Measurements from ENCODE around the gene ABCA7. TPM values are rescaled to one million over a fixed set of nuclear protein-coding genes. Genes with fewer than 3 reads are reported as not detected.

The ABCA7 gene
- total RNA-seq, 1 donor from 2014 or later: 110 TPM

DNA sequence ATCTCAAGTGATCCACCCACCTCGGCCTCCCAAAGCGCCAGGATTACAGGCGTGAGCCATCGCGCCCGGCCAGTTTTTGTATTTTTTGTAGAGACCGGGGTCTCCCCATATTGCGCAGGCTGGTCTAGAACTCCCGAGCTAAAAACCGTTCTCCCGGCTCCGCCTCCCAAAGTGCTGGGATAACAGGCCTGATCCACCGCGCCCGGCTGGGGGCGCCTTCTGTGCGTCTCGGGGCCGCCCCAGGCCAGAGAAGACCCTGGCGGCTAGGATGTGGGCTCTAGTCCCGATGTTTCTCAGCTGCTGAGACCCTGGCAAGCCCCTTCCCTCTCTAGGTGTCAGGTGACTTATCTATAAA, 30.6 kb downstream of the ABCA7 start:
- Mint-ChIP-seq H3K4me3 (ENCODE audit: unreplicated experiment) (no peak overlapping the region), H3K27me3 (ENCODE audit: unreplicated experiment) (peaks cover 9% of the 10 kb centered on the region), H3K4me1 (ENCODE audit: low read depth, unreplicated experiment) (peaks cover 1% of the 10 kb centered on the region), H3K9me3 (ENCODE audit: unreplicated experiment) (no peaks in the 10 kb centered on the region), H3K36me3 (ENCODE audit: unreplicated experiment) (peaks cover 4% of the 10 kb centered on the region), H3K27ac (ENCODE audit: unreplicated experiment) (no peak overlapping the region)
- DNase-seq: no peak
- TF ChIP-seq, protein P1, sequence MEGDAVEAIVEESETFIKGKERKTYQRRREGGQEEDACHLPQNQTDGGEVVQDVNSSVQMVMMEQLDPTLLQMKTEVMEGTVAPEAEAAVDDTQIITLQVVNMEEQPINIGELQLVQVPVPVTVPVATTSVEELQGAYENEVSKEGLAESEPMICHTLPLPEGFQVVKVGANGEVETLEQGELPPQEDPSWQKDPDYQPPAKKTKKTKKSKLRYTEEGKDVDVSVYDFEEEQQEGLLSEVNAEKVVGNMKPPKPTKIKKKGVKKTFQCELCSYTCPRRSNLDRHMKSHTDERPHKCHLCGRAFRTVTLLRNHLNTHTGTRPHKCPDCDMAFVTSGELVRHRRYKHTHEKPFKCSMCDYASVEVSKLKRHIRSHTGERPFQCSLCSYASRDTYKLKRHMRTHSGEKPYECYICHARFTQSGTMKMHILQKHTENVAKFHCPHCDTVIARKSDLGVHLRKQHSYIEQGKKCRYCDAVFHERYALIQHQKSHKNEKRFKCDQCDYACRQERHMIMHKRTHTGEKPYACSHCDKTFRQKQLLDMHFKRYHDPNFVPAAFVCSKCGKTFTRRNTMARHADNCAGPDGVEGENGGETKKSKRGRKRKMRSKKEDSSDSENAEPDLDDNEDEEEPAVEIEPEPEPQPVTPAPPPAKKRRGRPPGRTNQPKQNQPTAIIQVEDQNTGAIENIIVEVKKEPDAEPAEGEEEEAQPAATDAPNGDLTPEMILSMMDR (IDR thresholded peaks at IDR 0.05; ENCODE audit: partially characterized antibody, unreplicated experiment): no peak

DNA sequence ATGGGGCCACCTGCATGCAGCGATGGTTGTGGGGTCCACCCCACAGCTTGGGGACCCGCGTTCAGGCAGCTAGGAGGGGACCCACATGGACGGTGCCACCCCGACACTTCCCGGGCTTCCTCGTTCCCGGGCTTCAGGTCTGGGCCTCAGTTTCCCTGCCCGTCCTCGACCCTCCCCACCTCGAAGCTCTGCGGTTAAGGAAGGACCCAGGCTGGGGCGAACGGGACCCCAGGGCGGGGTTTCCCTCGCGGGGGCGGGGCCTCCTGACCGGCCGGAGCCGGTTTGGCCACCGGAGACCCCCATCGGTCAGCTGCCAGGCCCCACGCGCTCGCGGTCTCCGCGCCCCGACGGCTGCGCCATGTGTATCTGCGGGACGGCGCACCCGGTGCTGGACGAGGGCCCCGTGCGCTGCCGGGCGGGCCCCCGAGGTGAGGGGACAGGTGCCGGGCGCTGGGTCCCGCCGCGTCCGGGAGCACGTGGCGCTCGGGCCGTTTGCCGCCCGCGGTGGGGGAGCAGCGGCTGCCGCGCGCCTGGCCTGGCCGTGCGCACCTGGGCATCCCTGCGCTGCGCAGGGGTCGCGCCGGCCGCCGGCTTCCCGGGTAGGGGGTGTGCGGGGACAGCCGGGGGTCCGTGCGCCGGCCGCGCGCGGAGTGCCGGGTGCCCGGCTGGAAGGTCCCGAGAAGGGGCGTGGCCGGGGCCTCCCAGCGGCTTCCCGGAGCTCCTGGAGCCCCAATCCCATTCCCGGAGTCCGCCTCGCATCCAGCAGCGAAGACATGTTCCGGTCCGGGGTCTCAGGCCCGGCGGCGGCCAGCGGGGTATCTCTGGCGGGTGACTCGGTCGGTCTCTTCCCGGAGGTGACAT, 31.3 kb downstream of the ABCA7 start:
- DNase-seq: no peak
- peak overlapping the region; percentile 38 for H3K27ac Mint-ChIP-seq (ENCODE audit: unreplicated experiment)
- peaks cover 4% of the 10 kb centered on the region for H3K36me3 Mint-ChIP-seq (ENCODE audit: unreplicated experiment)
- H3K27me3 Mint-ChIP-seq (ENCODE audit: unreplicated experiment): peaks cover 11% of the 10 kb centered on the region
- H3K4me3 Mint-ChIP-seq (ENCODE audit: unreplicated experiment): peak overlapping the region; percentile 74
- H3K4me1 Mint-ChIP-seq (ENCODE audit: low read depth, unreplicated experiment): peaks cover 1% of the 10 kb centered on the region
- no peaks in the 10 kb centered on the region for H3K9me3 Mint-ChIP-seq (ENCODE audit: unreplicated experiment)
- TF ChIP-seq, protein P1 (IDR thresholded peaks at IDR 0.05; ENCODE audit: partially characterized antibody, unreplicated experiment): no peak

DNA sequence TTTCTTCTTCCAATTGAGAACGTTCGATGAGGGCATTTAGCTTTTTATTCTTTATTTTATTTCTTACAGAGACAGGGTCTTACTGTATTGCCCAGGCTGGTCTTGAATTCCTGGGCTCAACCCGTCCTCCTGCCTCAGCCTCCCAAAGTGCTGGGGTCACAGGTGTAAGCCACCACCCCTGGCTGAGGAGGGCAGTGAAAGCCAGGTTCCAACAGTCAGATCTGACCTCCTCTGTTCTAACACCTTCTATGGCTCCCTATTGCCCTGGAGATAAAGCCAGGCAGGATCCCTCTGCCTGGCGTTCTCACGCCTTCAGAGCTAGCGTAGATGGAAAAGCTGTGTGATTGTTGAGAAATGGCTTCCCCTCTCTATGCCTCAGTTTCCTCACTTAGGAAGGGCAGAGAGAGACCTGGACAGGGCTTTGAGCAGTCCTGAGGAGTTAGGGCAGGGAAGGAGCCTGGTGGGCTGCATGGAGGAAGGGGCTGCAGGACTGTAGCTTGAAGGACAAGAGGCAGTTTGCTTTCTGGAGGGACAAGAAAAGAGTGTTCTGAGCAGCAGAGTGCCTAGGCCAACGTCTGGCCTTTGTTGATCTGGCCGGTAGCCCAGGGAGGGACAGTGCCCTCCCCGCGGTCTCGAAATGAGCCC, 32.6 kb downstream of the ABCA7 start:
- no peak for DNase-seq
- Mint-ChIP-seq H3K9me3 (ENCODE audit: unreplicated experiment) (no peaks in the 10 kb centered on the region), H3K27ac (ENCODE audit: unreplicated experiment) (no peak overlapping the region), H3K36me3 (ENCODE audit: unreplicated experiment) (peaks cover 4% of the 10 kb centered on the region), H3K4me3 (ENCODE audit: unreplicated experiment) (no peak overlapping the region), H3K4me1 (ENCODE audit: low read depth, unreplicated experiment) (peaks cover 1% of the 10 kb centered on the region), H3K27me3 (ENCODE audit: unreplicated experiment) (peaks cover 11% of the 10 kb centered on the region)
- TF ChIP-seq, protein P1 (IDR thresholded peaks at IDR 0.05; ENCODE audit: partially characterized antibody, unreplicated experiment): no peak

DNA sequence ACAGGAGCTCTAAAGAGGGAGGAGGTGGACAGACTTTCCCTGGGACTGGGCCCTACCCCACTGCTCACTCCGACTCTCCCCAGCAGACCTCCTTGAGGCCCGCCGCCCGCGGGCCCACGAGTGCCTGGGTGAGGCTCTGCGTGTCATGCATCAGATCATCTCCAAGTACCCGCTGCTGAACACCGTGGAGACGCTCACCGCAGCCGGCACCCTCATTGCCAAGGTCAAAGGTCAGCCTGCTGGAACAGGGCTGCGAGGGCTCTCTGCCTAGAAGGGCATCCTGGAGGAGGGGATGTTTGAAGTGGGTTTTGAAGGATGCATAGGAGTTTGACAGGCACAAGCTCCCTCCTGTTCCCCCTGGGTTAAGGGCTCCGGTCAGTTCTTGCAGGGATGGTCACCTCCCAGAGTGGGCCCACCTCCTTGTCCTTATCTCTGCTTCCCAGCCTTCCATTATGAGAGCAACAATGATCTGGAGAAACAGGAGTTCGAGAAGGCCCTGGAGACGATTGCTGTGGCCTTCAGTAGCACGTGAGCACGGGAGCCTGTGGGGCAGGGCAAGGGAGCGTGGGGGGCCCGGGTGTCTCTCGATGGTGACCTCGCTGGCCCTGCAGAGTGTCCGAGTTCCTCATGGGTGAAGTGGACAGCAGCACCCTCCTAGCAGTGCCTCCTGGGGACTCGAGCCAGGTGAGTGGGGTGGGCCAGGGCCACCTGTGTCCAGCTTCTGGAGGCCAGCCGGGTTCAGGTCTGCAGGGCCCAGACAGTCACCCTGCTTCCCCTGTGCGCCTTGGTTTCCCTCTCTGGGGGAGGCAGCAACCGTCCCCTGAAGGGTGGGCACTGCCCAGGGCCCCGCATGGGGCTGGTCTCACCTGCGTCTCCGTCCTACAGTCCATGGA, 33.4 kb downstream of the ABCA7 start:
- peaks cover 4% of the 10 kb centered on the region for H3K36me3 Mint-ChIP-seq (ENCODE audit: unreplicated experiment)

More for the DNA sequence above, 33.4 kb downstream of the ABCA7 start:
- Mint-ChIP-seq H3K4me3 (ENCODE audit: unreplicated experiment) (no peak overlapping the region), H3K27me3 (ENCODE audit: unreplicated experiment) (peaks cover 11% of the 10 kb centered on the region), H3K4me1 (ENCODE audit: low read depth, unreplicated experiment) (peaks cover 1% of the 10 kb centered on the region), H3K27ac (ENCODE audit: unreplicated experiment) (no peak overlapping the region), H3K9me3 (ENCODE audit: unreplicated experiment) (no peaks in the 10 kb centered on the region)
- TF ChIP-seq, protein P1 (IDR thresholded peaks at IDR 0.05; ENCODE audit: partially characterized antibody, unreplicated experiment): no peak
- DNase-seq: no peak
